AG08395 (cell line): ENCODE measurements around the gene BCR.
"Not testable (repeated sequence)": the region's sequence is repeated elsewhere in the genome, so short reads cannot be mapped to it uniquely, and the experiment has no call there.

Source experiments
- DNase-seq: peaks from one replicate; pipeline ENCODE4 v3.0.0; 2012; ENCODE audit warnings: mixed read lengths, low spot score

BCR gene

DNA sequence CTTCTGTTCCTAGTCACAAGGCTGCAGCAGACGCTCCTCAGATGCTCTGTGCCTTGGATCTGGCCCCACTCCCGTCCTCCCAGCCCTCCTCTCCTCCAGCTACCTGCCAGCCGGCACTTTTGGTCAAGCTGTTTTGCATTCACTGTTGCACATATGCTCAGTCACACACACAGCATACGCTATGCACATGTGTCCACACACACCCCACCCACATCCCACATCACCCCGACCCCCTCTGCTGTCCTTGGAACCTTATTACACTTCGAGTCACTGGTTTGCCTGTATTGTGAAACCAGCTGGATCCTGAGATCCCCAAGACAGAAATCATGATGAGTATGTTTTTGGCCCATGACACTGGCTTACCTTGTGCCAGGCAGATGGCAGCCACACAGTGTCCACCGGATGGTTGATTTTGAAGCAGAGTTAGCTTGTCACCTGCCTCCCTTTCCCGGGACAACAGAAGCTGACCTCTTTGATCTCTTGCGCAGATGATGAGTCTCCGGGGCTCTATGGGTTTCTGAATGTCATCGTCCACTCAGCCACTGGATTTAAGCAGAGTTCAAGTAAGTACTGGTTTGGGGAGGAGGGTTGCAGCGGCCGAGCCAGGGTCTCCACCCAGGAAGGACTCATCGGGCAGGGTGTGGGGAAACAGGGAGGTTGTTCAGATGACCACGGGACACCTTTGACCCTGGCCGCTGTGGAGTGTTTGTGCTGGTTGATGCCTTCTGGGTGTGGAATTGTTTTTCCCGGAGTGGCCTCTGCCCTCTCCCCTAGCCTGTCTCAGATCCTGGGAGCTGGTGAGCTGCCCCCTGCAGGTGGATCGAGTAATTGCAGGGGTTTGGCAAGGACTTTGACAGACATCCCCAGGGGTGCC lies 109.8 kb downstream of the BCR start:
- peak; percentile 81 for DNase-seq

DNA sequence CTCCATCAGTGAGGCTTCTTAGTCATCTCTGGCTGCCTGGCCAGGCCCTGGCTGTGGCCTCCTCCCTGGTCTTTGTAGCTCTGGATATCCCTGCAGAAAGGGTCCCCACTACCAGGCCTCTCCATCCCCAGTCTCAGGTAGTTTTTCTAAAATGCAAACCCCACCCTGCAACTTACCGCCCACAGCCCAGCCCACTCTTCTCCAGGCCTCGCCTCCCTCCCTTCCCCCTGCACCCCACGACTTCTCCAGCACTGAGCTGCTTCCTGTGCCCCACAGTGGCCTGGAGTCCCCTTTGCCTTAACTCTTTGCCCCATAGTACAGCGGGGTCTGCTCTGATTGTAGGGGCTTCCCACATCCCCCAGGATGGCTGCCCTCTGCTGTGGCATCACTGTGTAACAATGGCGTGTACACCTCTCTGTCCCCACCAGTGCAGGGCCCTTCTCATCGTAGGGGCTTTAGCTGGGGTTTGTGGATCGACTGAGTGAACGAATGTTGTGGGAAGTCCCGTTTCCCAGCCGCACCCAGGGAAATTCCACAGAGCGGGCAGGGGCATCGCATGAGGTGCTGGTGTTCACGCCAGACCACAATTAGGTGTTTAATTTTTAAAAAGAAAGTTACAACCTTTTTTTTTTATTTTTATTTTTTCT lies 111.6 kb downstream of the BCR start:
- no peak for DNase-seq

DNA sequence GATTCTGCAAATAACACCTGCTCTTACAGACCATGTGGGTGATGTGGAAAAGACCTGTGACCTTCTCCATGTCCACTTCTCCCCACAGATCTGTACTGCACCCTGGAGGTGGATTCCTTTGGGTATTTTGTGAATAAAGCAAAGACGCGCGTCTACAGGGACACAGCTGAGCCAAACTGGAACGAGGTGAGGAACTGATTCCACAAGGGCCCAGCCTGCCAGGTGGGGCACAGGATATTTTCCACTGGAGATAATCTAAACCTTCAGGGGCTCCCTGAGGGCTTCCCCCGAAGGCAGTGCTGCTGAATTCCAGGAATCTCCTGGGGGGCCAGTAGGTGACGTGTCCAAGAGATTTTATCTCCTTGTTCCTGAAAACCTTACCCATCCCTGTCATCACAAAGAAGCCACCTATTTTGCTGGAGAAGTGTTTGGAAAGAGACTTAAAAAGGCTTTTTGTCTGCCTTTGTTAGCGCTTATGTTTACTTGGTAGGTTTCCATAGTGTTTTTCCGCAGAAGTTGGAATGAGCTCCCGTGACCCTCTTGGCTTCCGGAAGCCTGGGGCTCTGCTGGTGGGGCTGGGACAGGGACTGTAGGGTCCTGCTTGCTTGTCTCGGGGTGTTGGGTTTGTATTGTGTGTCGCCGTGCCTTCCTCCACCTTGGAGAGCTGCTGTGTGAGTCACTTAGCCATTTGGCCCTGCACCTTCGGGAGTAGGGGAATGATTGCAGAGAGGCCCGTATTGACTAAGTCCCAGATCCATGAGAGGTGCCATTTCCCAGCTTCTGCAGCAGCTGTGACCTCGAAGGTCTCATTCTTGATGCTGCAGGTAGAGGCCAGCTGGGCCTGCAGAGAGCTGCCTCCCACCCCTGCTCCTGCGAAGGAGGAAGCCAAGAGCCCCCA lies 112.4 kb downstream of the BCR start:
- DNase-seq = no peak

DNA sequence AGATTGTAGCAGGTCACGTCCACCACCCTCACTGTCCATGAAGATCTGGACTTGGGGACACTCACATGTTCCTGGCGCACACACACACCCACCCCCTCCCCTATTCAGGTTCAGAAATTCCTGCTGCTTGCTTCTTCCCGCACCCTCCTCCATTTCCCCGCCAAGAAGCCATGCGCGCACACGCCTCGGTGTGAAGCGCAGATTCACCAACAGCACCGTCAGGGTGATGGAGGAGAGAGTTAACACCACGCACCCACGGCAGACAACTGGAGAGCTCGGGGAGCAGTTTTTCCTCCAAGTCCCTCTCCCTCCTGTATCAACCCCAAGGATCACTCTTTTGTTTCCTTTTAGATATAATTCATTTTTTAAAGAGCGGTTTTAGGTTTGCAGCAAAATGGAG lies 113.4 kb downstream of the BCR start:
- DNase-seq = no peak

DNA sequence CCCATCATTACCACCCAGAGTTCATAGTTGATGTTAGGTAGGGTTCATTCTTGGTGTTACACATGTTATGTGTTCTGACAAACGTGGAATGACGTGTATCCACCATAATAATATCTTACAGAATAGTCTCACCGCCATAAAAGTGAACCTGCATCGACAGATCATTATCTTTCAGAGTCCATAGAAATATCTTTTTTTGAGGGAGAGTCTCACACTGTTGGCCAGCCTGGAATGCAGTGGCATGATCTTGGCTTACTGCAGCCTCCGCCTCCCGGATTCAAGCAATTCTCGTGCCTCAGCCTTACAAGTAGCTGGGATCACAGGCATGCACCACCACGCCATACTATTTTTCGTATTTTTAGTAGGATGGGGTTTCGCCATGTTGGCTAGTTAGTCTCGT lies 113.9 kb downstream of the BCR start:
- DNase-seq = no peak

DNA sequence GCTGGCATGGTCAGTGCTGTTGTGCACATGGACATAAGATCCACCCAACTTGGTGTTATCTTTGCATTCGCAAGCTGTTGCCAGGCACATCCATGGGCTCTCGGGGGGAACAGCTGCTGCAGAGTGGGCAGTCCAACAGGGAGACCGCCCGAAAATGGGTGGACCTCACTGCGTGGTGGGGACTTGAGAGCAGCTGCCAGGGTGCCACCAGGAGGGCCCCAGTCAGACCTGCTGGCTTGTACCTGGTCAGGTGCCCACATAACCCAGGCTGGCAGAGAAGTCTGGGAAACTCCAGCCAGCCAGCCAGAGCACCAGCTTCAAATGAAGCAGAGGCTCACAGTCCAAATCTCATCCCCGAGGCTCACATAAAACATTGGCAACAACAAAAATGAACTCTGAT lies 120.2 kb downstream of the BCR start:
- DNase-seq = no peak

DNA sequence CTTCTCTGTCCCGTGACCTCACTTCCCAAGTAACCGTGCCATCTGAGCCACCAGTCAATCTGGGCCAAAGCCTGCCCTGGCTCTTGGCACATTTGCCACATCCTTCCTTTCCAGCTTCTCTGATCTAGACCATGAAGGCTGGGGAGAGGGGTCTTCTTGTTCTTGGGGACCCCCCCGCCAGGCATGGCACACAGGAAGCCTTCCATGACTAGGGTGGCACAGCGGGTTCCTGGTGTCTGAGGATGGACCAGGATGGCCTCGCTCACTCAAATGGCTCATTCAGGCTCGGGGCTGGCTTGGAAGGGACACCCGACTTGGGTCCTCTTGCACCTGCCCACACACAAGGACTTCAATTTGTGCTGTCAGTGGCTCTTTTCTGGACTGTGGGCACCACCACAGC lies 121.3 kb downstream of the BCR start:
- no peak for DNase-seq

DNA sequence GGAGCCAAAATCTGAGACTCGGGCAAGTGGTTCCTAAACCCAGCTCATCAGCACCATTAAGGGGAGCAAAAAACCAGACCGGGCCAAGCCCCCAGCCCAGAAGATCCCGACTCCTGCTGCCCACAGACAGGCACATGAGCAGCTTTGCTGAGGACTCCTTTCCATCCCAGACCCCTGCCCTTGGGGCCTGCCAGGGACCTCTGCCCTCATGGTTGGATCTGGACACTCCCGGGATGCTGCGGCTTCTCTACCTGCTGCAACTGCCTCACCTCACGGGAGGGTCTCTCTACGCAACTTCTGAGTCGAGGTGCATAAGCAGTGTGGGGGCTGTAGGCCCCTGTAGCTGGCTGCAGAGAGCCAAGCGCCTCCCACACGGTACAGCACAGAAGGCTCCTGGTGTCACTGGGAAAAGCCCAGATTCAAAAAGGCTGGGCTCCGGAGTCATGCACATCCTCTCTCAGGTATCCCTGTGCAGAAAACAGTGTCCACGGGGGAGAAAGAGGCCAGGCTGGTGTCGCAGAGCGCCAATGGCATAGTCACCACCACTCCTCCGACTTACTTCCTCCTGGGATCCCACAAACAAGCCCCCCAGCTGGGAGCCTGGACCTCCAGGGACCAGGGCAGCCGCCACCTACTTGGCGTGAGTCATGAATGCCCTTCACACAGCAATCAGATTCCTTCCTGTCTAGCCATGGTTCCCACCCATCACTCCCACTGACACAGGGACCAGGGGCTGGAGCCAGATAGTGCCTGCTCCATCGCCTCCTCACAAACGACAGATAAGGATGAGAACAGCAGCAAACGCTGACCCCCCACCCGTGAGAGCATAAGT lies 122.1 kb downstream of the BCR start:
- no peak for DNase-seq

DNA sequence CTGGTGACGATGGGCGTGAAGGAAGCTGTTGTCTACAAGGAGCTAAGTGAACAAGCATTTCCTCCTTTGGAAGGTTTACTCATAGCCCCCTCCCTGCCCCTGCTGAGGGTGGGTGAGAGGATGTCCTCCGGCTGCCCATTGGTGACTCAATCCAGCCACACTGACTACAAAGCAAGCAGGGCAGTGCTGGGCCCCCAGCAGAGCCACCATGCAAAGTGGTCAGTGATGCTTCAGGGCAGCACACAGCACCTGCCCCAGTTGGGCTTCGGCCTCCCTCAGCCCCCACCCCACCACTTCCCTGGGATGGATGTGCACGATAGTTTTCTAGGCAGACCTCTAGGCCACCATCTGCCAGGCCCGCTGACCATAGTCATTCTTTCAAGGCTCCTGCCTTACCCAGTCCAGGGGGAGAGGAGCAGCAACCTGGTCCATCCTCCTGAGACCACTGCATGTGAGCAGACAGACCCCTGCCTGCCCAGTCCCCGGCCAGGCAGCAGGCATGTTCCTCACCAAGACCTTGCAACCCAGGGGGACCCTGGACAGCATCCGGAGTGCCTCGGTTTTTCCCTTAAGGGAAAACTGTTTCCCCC lies 125.1 kb downstream of the BCR start:
- peak; percentile 58 for DNase-seq

DNA sequence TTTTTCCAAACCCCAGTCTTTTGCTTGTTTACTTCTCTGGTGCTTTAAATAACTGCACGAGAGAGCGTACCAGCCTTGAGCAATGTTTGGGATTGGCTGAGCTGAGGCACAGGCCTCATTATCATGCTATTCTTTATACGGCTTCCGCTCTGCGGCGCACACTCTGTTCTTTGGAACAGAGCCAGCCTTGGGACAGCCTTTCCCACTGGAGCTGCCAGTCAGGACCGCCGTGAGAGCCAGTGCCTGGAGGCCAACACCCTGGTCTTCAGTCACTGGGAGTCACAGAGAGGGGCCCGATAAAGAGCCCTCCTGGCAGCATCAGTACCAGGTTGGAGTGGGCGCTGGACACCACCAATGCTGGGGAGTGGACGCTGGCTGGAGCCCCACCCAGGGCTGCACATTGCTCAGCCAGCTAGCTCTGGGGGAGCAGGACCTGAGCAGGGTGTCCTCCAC lies 125.6 kb downstream of the BCR start:
- DNase-seq = no peak

DNA sequence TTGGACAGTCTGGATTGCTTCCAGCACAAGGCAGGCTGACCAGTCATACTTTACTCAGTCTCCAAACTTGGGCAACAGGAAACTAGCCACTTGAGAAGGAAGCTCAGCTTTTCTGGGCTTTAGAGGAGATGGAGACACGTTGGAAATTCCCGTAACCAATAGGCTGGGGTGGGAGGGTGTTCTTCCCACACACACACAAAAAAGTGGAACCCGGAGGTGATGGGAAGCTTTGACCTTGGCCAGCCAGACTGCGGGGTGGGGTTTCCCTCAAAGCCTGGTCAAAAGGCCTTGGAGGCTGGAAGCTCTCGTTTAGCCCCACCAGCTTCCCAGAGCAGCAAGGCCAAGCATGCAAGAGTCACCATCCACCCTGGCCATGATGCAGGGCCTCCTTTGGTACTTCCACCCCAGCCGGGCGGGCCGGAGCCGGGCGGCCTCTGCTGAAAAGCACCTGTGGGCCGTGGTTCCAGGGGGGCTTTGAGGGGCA lies 126.2 kb downstream of the BCR start:
- no peak for DNase-seq

DNA sequence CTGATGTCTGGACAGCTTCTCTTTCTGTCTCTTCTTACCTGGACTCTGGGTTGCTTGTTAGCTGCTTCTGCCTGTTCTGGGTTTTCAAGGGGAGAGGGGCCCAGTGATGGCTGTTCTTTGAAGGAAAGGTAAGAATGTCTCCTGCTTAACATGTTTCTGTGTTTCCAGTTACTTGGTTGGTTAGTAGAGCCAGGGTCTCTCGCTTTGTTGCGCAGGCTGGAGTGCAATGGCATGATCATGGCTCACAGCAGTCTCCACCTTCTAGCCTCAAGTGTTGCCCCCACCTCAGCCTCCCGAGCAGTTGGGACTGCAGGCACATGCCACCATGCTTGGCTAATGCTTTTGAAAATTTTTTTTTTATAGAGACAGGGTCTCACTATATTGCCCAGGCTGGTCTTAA lies 126.6 kb downstream of the BCR start:
- DNase-seq = no peak

DNA sequence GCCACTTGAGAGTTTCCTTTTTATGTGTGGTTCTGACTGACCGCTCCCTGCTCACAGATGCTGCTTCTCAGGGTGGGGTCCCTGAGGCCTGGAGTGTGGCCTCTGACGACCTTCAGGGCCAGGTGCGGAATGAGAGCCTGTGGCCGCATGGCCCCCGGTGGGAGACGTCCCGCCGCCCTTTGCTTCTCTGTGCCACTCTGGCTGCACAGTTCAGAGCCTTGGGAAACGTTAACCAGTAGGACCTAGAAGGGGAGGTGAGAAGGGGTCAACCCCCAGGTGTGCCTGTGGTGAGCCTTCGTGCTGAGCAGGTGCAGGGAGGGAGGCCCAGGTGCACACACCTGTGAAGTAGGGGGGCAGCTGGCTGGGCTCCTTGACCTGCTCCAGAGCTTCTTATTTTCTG lies 127.2 kb downstream of the BCR start:
- not testable (repeated sequence) for DNase-seq

DNA sequence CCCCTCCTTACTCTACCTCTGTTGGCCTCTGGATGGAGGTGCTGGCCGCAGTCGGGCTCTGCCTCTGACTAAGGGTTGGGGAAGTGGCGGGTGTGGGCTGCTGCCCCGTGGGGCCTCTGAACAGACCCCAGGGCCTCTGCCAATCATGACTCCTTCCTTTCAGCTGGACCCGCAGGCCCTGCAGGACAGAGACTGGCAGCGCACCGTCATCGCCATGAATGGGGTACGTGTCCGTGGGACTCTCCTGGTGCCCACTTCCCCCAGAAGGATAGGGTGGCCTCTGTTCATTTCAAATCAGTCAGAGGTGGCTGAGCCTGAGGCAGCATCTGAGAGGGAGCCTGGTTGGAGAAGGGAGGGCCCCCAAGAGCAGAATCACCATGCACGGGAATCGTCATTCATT lies 129.0 kb downstream of the BCR start:
- DNase-seq = not testable (repeated sequence)

DNA sequence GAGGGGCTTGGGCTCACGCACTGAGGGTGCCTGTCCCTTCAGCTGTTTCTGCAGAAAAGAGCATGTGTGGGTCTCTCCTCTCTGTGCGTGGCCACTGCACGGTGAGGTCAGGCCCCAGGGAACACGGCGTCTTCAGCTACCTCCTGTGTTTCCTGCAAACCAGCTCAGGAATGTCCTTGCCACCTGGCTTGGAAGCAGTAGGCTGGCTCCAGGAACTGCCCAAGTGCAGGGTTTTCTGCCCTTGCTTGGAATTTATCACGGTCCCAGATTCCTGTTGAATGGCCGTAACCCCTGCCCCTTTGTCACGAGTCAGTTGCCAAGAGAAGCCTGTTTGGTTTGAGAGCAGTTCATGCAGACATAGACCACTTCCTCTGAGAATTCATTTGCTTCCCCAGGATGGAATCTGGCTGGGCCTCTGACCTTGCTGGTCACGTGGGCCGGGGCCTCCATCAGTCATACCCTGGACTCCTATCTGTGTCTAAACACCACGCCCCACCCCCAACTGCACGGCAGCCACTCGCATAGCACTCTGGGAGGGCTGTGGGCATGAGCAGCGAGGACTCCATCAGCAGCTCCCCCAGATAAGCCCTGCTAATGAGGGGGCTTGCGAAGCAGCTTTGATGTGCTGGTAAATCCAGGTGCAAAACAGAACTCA lies 130.3 kb downstream of the BCR start:
- not testable (repeated sequence) for DNase-seq

DNA sequence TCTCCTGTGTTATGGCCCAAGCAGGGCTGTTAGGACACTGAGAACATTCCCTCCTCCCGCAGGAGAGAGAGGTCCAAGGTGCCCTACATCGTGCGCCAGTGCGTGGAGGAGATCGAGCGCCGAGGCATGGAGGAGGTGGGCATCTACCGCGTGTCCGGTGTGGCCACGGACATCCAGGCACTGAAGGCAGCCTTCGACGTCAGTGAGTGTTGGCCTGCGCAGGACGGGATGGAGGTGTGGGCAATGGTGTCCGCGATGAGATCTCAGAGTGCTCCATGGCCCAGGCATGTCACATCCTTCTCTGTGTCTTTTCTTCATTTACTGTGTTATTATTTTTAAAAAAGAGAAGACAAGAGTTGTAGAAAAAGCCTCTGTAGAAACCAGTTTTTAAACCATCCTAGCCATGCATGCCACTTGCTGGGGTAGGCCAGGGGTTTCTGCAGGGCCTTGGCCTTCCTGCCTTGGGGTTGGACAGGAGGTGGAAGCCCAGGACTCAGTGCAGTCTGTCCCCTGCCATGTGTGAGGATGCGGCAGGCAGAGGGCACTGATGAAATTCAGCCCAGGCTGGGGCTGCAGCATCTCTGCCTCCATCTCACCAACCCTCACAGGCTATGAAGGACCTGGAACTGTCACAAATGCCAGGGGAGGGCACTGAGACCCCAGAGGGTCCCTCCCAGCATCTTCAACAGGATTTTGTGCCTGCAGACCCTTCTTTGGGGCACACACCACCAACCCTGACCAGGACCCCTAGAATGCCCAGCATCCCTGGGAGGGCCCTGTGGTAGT lies 131.5 kb downstream of the BCR start:
- not testable (repeated sequence) for DNase-seq

DNA sequence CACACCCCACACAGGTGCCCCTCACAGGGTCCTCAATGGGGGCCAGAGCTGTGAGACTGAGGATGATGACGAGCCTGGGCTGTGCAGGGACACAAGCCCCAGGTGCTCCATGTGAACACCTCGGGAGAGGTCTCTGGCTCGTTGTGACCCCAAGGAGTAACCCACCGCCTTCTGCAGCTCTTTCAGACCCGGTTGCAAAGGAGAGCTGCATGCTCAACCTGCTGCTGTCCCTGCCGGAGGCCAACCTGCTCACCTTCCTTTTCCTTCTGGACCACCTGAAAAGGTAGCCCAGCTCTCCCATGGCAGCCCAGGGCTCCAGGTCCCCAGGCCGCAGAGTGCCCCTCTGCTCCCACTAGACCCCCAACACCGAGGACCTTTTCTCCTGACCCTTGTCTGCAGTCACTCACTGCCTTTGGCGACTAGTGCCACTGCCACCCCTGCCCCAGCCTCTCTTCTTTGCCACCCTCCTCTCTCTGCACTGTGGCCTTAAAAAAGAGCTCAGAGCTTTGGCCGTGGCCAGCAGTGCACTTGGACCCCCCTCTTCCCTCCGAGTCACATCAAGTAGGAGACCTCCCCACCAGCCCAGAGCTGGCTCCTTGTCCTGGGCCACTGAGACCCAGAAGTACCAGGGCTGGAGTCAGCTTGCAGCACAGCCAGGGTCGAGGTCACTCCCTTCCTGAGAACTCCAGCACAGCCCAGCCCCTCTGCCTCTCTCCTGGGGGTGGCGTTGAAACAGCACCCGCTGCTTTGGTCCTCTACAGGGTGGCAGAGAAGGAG lies 133.7 kb downstream of the BCR start:
- no peak for DNase-seq

DNA sequence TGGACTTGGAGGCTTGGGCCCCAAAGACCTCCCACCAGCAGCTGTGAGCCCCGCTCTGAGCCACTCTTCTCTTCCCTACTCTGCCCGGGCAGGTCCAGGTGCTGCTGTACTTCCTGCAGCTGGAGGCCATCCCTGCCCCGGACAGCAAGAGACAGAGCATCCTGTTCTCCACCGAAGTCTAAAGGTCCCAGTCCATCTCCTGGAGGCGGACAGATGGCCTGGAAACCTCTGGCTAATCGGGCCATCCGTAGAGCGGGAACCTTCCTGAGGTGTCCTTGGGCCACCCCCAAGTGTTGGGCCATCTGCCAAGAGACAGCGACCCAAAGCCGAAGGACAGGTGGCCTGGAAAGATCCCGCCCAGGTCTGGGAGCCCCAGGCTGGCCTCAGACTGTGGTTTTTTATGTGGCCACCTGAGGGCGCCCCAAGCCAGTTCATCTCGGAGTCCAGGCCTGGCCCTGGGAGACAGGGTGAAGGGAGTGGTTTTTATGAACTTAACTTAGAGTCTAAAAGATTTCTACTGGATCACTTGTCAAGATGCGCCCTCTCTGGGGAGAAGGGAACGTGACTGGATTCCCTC lies 135.1 kb downstream of the BCR start:
- DNase-seq = peak; percentile 66
